ENCODE data around the gene MUC6. TPM values are rescaled to one million over a fixed set of nuclear protein-coding genes. Genes with fewer than 3 reads are reported as not detected.
"Not testable (repeated sequence)": the region's sequence is repeated elsewhere in the genome, so short reads cannot be mapped to it uniquely, and the experiment has no call there.

Gene MUC6
- total RNA-seq, 1 donor from 2014 or later = not detected

DNA sequence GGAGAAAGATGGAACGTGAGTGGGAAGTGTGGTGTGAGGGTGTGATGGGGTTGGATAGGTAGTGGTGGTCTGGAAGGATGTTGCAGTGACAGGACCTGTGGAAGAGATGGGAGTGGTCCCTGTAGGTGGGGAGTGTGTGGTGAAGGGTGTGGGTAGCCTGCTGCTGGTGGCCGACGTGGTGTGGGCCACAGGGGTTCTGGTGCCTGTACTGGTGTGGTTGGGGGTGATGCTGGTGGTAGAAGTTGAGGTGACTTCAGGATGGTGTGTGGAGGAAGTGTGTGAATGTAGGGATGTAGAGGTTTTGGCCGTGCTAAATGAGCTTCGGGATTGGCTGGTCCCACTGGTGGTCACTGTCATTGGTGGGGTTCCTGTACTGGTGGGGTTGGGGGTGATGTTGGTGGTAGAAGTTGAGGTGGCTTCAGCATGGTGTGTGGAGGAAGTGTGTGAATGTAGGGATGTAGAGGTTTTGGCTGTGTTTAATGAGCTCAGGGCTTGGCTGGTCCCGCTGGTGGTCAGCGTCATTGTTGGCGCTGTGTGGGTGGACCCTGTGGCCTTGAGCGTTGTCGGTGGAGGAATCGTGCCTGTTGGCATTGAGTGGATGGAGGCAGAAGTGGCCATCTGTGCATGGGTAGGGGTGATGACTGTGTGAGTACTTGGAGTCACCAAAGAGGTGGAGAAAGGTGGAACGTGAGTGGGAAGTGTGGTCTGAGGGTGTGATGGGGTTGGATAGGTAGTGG, 19.1 kb downstream of the MUC6 start:
- Mint-ChIP-seq H3K27ac (no peak overlapping the region), H3K36me3 (ENCODE audit: low read depth) (no peaks in the 10 kb centered on the region), H3K4me3 (no peak overlapping the region), H3K9me3 (no peaks in the 10 kb centered on the region), H3K27me3 (no peaks in the 10 kb centered on the region), H3K4me1 (no peaks in the 10 kb centered on the region)
- CTCF ChIA-PET = no interaction called here
- DNase-seq = no peak
- TF ChIP-seq, protein P1, sequence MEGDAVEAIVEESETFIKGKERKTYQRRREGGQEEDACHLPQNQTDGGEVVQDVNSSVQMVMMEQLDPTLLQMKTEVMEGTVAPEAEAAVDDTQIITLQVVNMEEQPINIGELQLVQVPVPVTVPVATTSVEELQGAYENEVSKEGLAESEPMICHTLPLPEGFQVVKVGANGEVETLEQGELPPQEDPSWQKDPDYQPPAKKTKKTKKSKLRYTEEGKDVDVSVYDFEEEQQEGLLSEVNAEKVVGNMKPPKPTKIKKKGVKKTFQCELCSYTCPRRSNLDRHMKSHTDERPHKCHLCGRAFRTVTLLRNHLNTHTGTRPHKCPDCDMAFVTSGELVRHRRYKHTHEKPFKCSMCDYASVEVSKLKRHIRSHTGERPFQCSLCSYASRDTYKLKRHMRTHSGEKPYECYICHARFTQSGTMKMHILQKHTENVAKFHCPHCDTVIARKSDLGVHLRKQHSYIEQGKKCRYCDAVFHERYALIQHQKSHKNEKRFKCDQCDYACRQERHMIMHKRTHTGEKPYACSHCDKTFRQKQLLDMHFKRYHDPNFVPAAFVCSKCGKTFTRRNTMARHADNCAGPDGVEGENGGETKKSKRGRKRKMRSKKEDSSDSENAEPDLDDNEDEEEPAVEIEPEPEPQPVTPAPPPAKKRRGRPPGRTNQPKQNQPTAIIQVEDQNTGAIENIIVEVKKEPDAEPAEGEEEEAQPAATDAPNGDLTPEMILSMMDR (IDR thresholded peaks at IDR 0.05) = no peak
- intact Hi-C loops (cut with micrococcal nuclease) = no loop called here
- ATAC-seq (ENCODE audit: low read depth) = no peak
- POLR2A ChIA-PET = no interaction called here

DNA sequence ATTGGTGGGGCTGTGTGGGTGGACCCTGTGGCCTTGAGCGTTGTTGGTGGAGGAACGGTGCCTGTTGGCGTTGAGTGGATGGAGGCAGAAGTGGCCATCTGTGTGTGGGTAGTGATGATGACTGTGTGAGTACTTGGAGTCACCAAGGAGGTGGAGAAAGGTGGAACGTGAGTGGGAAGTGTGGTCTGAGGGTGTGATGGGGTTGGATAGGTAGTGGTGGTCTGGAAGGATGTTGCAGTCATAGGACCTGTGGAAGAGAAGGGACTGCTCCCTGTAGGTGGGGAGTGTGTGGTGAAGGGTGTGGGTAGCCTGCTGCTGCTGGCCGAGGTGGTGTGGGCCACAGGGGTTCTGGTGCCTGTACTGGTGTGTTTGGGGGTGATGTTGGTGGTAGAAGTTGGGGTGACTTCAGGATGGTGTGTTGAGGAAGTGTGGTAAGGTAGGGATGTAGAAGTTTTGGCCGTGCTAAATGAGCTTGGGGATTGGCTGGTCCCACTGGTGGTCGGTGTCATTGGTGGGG, 19.9 kb downstream of the MUC6 start:
- H3K9me3 Mint-ChIP-seq; intact Hi-C loops (cut with micrococcal nuclease); H3K4me1 Mint-ChIP-seq; CTCF ChIA-PET; ATAC-seq (ENCODE audit: low read depth); H3K27me3 Mint-ChIP-seq; DNase-seq; H3K4me3 Mint-ChIP-seq; POLR2A ChIA-PET; H3K36me3 Mint-ChIP-seq (ENCODE audit: low read depth); H3K27ac Mint-ChIP-seq: not testable (repeated sequence)

DNA sequence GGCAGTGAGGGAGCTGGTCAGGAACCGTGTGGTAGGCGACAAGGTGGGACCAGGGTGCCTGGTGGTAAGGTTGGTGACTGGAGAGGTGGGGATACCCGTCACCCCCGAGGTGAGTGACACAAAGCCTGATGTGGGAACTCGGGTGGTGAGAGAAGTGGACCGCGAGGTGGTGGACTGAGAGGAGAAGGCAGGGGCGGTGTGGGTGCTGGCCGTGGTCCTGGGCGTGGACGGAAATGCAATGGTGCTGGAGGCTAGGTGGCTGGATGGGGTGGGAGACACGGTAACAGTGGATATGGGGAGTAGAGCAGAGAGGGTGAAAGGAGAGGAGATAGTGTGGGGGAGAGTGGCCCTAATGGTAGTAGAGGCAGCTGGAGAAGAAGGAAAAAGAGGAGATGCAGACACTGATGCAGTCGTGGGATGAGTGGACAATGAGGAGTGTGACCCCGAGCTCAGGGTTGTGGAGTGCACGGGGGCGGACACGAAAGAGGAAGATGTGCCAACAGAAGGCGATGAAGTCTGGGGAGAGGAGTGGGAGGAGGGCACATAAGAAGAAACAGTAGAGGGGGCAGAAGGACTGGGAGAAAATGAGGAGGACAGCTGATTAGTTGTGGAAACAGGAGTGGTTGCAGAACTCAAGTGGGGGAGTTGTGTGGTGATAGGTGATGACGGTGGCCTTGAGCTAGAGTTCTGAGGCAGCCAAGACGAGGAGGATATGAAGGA, 20.5 kb downstream of the MUC6 start:
- TF ChIP-seq, protein P1 (IDR thresholded peaks at IDR 0.05) = no peak
- Mint-ChIP-seq H3K4me1 (no peaks in the 10 kb centered on the region), H3K9me3 (no peaks in the 10 kb centered on the region), H3K27ac (no peak overlapping the region), H3K36me3 (ENCODE audit: low read depth) (peaks cover 11% of the 10 kb centered on the region), H3K27me3 (no peaks in the 10 kb centered on the region), H3K4me3 (no peak overlapping the region)
- ChIA-PET POLR2A (no interaction called here), CTCF (no interaction called here)
- DNase-seq = no peak
- intact Hi-C loops (cut with micrococcal nuclease) = no loop called here
- no peak for ATAC-seq (ENCODE audit: low read depth)

DNA sequence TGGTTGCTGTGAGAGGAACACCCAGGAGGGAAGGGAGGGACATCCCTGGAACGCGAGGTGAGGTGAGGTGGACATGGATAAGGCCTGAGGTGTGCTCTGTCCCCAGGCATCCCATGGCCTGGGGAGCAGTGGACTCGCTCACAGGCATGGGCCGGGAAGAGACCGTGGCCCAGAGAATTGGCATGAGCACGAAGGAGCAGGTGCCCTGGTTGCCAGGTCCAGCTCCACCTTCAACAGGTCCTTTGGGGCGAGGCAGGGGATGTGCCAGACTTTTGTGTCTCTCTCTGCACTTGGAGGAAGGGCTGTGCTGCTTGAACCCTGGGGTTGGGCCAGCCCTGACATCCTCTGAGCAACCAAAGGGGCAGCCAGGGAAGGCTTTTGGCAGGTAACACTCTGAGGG, 21.5 kb downstream of the MUC6 start:
- ChIA-PET CTCF (no interaction called here), POLR2A (no interaction called here)
- intact Hi-C loops (cut with micrococcal nuclease) = no loop called here
- TF ChIP-seq, protein P1 (IDR thresholded peaks at IDR 0.05) = no peak
- ATAC-seq (ENCODE audit: low read depth) (no peak), DNase-seq (no peak)
- Mint-ChIP-seq H3K27ac (no peak overlapping the region), H3K27me3 (no peaks in the 10 kb centered on the region), H3K9me3 (no peaks in the 10 kb centered on the region), H3K4me1 (no peaks in the 10 kb centered on the region), H3K36me3 (ENCODE audit: low read depth) (peaks cover 21% of the 10 kb centered on the region), H3K4me3 (no peak overlapping the region)

DNA sequence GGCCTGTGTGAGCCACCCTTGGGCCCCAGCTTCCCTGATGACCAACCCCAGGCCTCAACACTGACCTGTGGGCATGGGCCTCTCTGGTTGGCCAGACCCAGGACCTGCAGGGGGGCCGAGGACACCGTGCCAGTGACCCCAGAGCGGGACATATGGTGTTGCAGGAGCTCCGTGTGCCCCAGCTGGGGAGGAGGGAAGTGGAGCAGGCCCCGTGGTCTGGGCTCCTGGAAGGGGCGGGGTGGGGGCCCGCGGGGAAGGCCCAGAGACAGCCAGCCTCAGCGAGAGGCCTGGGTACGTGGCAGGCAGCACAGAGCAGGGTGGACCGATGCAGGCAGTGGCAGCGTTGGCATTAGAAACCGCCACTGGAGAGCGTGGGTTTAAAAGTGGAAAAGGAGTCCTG, 22.2 kb downstream of the MUC6 start:
- Mint-ChIP-seq H3K27ac (no peak overlapping the region), H3K27me3 (no peaks in the 10 kb centered on the region), H3K36me3 (ENCODE audit: low read depth) (peaks cover 27% of the 10 kb centered on the region), H3K4me1 (no peaks in the 10 kb centered on the region), H3K9me3 (no peaks in the 10 kb centered on the region), H3K4me3 (no peak overlapping the region)
- DNase-seq (no peak), ATAC-seq (ENCODE audit: low read depth) (no peak)
- TF ChIP-seq, protein P1 (IDR thresholded peaks at IDR 0.05) = no peak
- ChIA-PET CTCF (no interaction called here), POLR2A (no interaction called here)
- intact Hi-C loops (cut with micrococcal nuclease) = no loop called here

Data from activated B cell treated with CpG ODN at 0.5 μM for 24 hours (primary cell).